ENCODE data around the gene SCAF11. TPM values are rescaled to one million over a fixed set of nuclear protein-coding genes. Genes with fewer than 3 reads are reported as not detected.

SCAF11 gene
- total RNA-seq, 1 experiment from 2014 or later = 79.8 TPM

- Histone ChIP-seq H3K36me3 (ENCODE audit: control insufficient read depth in 1 of 2, insufficient read depth in 2 of 2, low read length in 2 of 2) (no peaks in the 10 kb centered on the region), H3K9ac (ENCODE audit: low read length) (no peak overlapping the region), H4K20me1 (ENCODE audit: insufficient read depth) (peaks cover 22% of the 10 kb centered on the region; the same call in 1 of the 2 replicates), H2AFZ (ENCODE audit: low read depth, low read length, poor library complexity, severe bottlenecking) (no peak overlapping the region), H3K27ac (ENCODE audit: low read depth, low read length) (no peak overlapping the region), H3K9me2 (ENCODE audit: insufficient read depth) (no peaks in the 10 kb centered on the region), H3K79me2 (ENCODE audit: insufficient read depth, low read length) (peaks cover 97% of the 10 kb centered on the region), H3K9me3 (ENCODE audit: control insufficient read depth in 1 of 2, insufficient read depth in 1 of 2, low read depth in 1 of 2, low read length in 2 of 2) (no peaks in the 10 kb centered on the region; a peak in 1 of 4 replicates), H3K4me1 (ENCODE audit: control insufficient read depth in 1 of 2, insufficient read depth in 2 of 2, low read length in 2 of 2) (no peaks in the 10 kb centered on the region), H3K4me2 (ENCODE audit: low read length) (no peak overlapping the region), H3K4me3 (replicated peaks in 1 of 2; ENCODE audit: low read depth in 1 of 2, low read length in 2 of 2) (no peak overlapping the region), H3K27me3 (ENCODE audit: insufficient read depth, low read length) (no peaks in the 10 kb centered on the region)
- TF ChIP-seq POLR2A (IDR thresholded peaks at IDR 0.05; ENCODE audit: borderline replicate concordance, extremely low read depth, insufficient read depth, insufficient read length) = no peak
- no peak for TF ChIP-seq EZH2phosphoT487 (IDR thresholded peaks at IDR 0.05; ENCODE audit: borderline replicate concordance)
- TF ChIP-seq ATF3 (IDR thresholded peaks at IDR 0.05) = no peak
- no peak for TF ChIP-seq SP1 (IDR thresholded peaks at IDR 0.05; ENCODE audit: low read depth)
- TF ChIP-seq SIN3A (IDR thresholded peaks at IDR 0.05; ENCODE audit: low read depth) = no peak
- no peak for TF ChIP-seq EGR1 (IDR thresholded peaks at IDR 0.05; ENCODE audit: low read depth)
- POLR2A ChIA-PET = no interaction called here
- BruUV-seq (replicated peaks) = no TSS peak
- DNase-seq (ENCODE audit: low read depth, low spot score) = no peak
- CTCF ChIA-PET = no interaction called here
- no peak for ATAC-seq
- intact Hi-C loops (cut with micrococcal nuclease) = no loop called here
- RAD21 ChIA-PET (ENCODE audit: low non-redundant PET in 1 of 2, low total read pairs in 2 of 2, uncharacterized antibody in 2 of 2, unreplicated experiment in 2 of 2) = no interaction called here
Observed at GRCh38 chr12:45970391-45970790, 20.0 kb downstream of the SCAF11 start.

DNA sequence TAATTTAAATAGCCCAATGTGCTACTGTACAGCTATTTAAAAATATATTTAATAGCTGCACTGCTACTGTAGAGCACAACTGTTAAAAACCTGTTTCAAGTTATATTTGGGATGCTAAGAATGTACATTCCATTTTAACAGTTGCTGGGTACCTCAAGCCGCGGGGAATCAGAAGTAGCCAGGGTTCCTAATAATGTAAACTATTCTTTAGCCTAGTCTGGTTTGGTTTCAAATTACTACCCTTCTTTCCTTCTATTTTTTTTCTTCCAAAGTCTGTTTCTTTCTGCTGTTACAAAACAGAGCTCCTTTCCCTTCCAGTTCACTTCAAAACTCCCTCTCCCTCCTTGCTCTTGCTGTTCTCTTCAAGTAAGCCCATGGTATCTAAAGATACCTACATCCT is 21.3 kb downstream of the SCAF11 start:
- no peak overlapping the region for H3K4me2 ChIP-seq (ENCODE audit: low read length)
- BruUV-seq (replicated peaks) = no TSS peak
- no peak overlapping the region for H2AFZ ChIP-seq (ENCODE audit: low read depth, low read length, poor library complexity, severe bottlenecking)
- ATAC-seq (no peak), DNase-seq (ENCODE audit: low read depth, low spot score) (no peak)
- H3K4me1 ChIP-seq (ENCODE audit: control insufficient read depth in 1 of 2, insufficient read depth in 2 of 2, low read length in 2 of 2) = no peaks in the 10 kb centered on the region
- H3K9me3 ChIP-seq (ENCODE audit: control insufficient read depth in 1 of 2, insufficient read depth in 1 of 2, low read depth in 1 of 2, low read length in 2 of 2) = no peaks in the 10 kb centered on the region; a peak in 1 of 4 replicates
- H3K27me3 ChIP-seq (ENCODE audit: insufficient read depth, low read length) = no peaks in the 10 kb centered on the region
- H3K79me2 ChIP-seq (ENCODE audit: insufficient read depth, low read length) = peaks cover 96% of the 10 kb centered on the region
- no peak overlapping the region for H3K9ac ChIP-seq (ENCODE audit: low read length)
- ChIA-PET POLR2A (no interaction called here), CTCF (no interaction called here), RAD21 (ENCODE audit: low non-redundant PET in 1 of 2, low total read pairs in 2 of 2, uncharacterized antibody in 2 of 2, unreplicated experiment in 2 of 2) (no interaction called here)
- TF ChIP-seq CBX3 (IDR thresholded peaks at IDR 0.05; ENCODE audit: low read depth) (no peak), JUND (IDR thresholded peaks at IDR 0.05) (no peak), SIN3A (IDR thresholded peaks at IDR 0.05; ENCODE audit: low read depth) (no peak), CEBPB (IDR thresholded peaks at IDR 0.05; ENCODE audit: low read depth) (no peak), ATF3 (IDR thresholded peaks at IDR 0.05) (no peak), CTCF (IDR thresholded peaks at IDR 0.05 in 2 of 3, conservative IDR thresholded peaks at IDR 0.05 in 1 of 3; ENCODE audit: borderline replicate concordance in 1 of 3, insufficient read depth in 1 of 3, low read depth in 2 of 3, low read length in 2 of 3) (no peak), TCF7L2 (IDR thresholded peaks at IDR 0.05; ENCODE audit: borderline replicate concordance, extremely low read depth, insufficient read depth, insufficient read length) (no peak), EZH2 (IDR thresholded peaks at IDR 0.05) (no peak), ZFX (IDR thresholded peaks at IDR 0.05) (no peak), RAD21 (IDR thresholded peaks at IDR 0.05; ENCODE audit: low read depth) (no peak), POLR2A (IDR thresholded peaks at IDR 0.05; ENCODE audit: borderline replicate concordance, extremely low read depth, insufficient read depth, insufficient read length) (no peak)
- TF ChIP-seq, protein P1, sequence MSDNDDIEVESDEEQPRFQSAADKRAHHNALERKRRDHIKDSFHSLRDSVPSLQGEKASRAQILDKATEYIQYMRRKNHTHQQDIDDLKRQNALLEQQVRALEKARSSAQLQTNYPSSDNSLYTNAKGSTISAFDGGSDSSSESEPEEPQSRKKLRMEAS (IDR thresholded peaks at IDR 0.05) = no peak
- no peak overlapping the region for H3K4me3 ChIP-seq (replicated peaks in 1 of 2; ENCODE audit: low read depth in 1 of 2, low read length in 2 of 2)
- H3K36me3 ChIP-seq (ENCODE audit: control insufficient read depth in 1 of 2, insufficient read depth in 2 of 2, low read length in 2 of 2) = peaks cover 0 to 6% of the 10 kb centered on the region in 2 experiments; a peak in 1 of 4 replicates
- peaks cover 16% of the 10 kb centered on the region; the same call in 1 of the 2 replicates for H4K20me1 ChIP-seq (ENCODE audit: insufficient read depth)
- no peaks in the 10 kb centered on the region for H3K9me2 ChIP-seq (ENCODE audit: insufficient read depth)
- no peak overlapping the region for H3K27ac ChIP-seq (ENCODE audit: low read depth, low read length)
- intact Hi-C loops (cut with micrococcal nuclease) = no loop called here

Data from HCT116 (cell line).